CD4-positive, alpha-beta T cell treated with Interferon gamma for 1 hour (primary cell): ENCODE results near the gene TNFSF13B.
"Not testable (repeated sequence)": the region's sequence is repeated elsewhere in the genome, so short reads cannot be mapped to it uniquely, and the experiment has no call there.

ENCODE experiments used
- DNase-seq: peaks from one replicate; pipeline ENCODE4 v3.0.0-alpha.2; 2020

The TNFSF13B gene

GRCh38 chr13:108283110-108283509 is 13.6 kb downstream of the TNFSF13B start:
- no peak for DNase-seq

DNA sequence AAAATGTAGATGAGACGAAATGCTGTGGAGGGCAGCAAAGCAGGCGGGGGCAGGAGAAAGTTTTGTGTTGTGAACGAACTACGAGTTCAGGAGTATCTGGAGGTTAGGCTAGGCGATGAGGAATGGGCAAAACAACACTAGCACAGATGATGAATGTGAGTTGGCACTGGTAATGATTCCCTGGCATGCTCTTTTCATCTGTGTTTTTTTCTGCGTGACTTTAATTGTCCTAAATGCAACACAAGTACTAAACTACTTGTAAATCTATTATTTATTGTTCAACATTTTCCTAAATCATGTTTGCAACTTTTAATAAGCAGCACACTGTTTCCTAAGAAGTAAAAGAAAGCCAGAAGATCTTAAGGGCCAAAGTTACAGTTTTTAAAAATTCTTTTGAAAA is 19.2 kb downstream of the TNFSF13B start:
- no peak for DNase-seq

DNA sequence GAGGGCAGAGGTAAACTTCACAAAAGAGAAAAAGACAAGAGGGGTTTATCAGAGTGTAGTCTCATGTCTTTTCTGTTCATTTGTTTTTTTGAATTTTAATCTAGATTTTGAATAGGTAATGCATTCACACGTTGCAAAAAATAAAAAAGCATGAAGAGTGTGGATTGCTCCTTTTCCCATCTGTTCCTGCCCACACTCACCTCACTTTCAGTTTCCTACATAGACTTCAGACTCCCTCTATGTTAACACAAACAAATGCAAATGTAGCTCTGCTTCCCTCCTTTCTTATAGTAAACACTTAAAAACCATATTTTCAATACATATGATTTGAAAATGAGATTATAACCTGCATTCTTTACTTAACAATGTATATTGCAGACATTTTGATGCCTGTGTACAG is 20.3 kb downstream of the TNFSF13B start:
- no peak for DNase-seq

- no peak for DNase-seq
Measured at GRCh38 chr13:108297114-108297513, 27.6 kb downstream of the TNFSF13B start.

GRCh38 chr13:108302279-108302678 is 32.8 kb downstream of the TNFSF13B start:
- no peak for DNase-seq

DNA sequence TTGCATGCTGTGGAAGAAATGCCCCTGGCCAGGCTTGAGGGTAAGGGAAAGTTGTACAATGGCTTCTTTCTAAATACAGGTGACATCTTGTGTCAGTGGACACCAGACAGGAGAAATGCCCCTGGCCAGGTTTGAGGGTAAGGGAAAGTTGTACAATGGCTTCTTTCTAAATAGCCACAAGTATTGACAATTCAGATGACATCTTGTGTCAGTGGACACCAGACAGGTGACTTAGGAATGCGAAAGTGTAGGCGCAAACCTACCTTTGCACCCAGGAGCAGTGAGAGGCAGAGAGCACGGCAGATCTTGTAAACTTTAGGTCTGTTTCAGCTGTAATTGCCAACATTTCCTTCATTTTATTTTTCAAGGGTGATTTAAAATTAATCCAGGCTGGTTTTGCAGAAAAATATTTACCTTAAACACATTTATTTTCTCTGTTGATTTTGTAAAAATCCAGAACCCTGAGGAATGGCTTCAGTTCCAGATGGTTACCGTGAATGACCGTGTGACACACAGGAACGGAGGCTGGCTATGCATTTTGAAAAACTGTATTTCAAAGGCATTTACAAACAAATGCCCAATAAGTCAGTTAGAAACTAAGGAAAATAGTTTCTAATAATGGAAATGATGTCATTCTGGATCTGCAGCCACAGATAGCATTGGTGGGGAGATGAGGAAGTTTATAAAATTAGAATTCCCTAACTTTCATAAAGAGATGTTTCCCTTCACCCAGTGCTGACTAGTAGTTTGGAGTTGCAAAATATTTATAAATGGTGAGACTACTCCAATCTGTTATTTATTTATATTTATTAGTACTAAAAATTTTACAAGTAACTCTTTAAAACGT is 34.9 kb downstream of the TNFSF13B start:
- DNase-seq = no peak

- no peak for DNase-seq
Measured at GRCh38 chr13:108305655-108306054, 36.1 kb downstream of the TNFSF13B start.

DNA sequence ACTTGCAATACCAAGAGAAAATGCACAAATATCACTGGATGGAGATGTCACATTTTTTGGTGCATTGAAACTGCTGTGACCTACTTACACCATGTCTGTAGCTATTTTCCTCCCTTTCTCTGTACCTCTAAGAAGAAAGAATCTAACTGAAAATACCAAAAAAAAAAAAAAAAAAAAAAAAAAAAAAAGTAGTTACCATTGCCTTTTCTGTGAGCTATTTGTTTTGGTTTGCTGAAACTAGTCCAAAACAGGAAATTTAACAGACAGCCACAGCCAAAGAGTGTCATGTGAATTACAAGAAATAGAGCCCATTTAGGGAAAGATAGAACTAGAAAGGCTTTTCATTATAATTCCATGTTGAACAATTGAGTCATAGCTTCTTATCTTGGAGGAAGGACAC is 37.3 kb downstream of the TNFSF13B start:
- no peak for DNase-seq

DNA sequence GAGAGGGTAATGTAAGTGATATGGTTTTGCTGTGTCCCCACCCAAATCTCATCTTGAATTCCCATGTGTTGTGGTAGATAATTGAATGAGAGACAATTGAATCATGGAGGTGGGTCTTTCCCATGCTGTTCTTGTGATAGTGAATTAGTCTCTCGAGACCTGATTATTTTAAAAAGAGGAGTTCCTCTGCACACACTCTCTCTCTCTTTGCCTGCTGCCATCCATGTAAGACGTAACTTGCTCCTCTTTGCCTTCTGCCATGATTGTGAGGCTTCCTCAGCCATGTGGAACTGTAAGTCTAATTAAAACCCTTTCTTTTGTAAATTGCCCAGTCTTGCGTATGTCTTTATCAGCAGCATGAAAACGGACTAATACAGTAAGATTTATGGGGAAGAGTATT is 42.1 kb downstream of the TNFSF13B start:
- DNase-seq = not testable (repeated sequence)

DNA sequence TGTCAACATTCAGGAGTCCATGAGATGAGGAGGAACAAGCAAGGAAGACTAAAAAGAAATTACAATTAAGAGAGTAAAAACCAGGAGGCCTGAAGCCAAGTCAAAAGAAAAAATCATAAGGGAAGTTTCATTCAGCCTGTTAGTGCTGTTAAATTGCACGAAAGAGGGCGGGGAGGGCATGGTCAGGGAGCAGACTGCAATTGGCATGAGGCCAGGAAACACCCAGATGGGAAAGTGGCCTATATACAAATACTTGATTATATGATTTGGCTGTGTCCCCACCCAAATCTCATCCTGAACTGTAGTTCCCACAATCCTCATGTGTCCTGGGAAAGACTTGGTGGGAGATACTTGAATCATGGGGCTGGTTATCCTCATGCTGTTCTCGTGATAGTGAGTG is 43.9 kb downstream of the TNFSF13B start:
- no peak for DNase-seq

DNA sequence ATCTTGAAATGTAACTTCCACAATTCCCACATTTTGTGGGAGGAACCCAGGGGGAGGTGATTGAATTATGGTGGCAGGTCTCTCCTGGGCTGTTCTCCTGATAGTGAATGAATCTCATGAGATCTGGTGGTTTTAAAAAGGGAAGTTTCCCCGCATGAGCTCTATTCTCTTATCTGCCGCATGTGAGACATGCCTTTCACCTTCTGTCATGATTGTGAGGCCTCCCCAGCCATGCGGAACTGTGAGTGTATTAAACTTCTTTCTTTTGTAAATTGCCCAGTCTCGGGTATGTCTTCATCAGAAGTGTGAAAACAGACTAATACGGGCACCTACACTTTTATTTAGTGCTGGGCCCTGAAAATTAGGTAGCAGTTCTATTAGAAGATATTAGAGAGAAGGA is 45.8 kb downstream of the TNFSF13B start:
- no peak for DNase-seq

DNA sequence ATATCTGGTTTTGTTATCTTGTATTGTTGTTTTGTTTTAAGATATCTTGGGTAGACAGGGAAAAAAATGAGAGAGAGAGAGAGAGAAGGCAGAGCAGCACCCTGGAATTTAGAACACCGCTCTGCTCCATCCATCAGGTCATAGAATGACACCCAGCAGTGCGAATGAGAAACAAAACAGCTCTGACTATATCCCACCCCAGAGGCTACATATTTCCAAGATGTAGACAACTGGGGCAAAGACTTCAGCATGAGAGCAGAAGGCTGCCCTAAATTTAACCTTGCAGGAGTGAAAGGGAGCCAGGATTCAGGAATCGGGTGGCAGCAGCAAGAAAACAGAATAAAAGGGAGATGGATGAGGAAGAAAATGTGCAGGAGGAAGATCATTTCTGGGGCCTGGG is 46.5 kb downstream of the TNFSF13B start:
- no peak for DNase-seq

- no peak for DNase-seq
Measured at GRCh38 chr13:108316413-108316812, 46.9 kb downstream of the TNFSF13B start.

DNA sequence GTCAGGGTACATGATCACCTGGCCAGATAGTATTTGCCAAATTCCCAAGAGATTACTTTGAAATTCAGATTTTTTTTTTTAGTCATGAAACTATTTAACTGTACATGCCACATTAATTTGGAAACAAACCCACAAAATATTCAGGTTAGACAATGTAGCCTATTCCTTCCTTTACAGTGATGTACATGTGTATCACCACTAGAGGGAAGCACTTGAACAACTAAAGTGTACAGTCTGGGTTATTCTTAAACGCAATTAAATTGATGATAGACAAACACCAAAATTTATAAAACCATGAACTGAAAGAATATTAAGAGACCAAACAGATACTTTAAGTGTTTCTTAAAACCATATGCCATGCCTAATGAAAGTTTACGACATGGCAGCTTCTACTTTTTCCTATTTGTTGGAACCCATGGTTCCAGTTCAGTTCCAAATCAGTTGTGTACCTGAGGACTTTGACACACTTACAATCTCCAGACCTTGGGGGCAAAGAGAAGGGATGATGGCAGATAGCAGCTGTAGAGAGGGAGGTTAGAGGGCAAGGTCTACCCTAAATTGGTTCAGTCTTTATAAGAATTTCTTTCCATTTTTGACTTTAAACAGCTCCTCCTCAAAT is 52.8 kb downstream of the TNFSF13B start:
- DNase-seq = no peak

DNA sequence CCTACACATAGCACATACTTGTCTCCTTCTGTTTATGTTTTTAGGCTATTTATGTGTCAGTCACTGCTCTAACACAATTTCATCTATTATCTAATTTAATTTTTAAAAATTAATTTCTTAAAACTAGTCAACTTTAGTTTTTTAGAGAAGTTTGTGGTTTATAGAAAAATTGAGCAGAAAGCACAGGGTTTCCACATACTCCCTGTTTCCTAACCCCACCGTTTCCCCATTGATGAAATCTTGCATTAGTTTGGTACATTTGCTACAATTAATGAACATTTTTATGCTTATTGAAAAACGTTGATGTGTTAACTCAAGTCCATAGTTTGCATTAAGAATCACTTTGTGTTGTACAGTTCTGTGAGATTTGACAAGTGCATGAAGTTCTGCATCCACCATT is 53.5 kb downstream of the TNFSF13B start:
- DNase-seq = no peak

- DNase-seq = no peak
Measured at GRCh38 chr13:108325863-108326262, 56.3 kb downstream of the TNFSF13B start.

DNA sequence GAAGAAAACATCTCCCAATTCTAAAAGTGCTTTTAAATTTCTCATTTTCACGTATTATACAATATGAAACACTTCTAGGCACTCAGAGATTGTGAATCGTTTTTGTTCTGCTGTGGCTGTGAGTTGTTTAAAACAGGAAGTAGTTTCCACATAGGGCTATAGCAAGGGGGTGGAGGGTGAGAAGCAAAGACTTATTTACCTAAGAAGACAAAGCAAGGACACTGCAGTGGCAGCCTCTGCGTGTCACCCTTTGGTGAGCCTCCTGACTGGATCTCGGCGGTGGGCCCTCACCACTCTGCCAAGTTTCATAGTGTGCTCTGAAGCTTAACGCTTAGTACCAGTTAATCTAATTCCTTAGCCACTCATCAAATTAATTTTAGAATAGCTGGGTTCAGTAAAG is 56.8 kb downstream of the TNFSF13B start:
- DNase-seq = no peak

- DNase-seq = no peak
Measured at GRCh38 chr13:108328848-108329247, 59.3 kb downstream of the TNFSF13B start.

DNA sequence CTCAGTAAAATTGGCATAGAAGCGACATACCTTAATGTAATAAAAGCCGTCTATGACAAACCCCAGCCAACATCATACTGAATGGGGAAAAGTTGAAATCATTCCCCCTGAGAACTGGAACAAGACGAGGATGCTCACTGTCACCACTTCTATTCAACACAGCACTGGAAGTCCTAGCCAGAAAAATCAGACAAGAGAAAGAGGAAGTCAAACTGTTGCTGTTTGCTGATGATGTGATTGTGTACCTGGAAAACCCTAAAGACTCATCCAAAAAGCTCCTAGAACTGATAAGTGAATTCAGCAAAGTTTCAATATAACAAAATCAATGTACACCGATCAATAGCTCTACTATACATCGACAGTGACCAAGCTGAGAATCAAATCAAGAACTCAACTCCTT is 63.3 kb downstream of the TNFSF13B start:
- no peak for DNase-seq

GRCh38 chr13:108342369-108343289 is 73.1 kb downstream of the TNFSF13B start:
- DNase-seq = no peak

DNA sequence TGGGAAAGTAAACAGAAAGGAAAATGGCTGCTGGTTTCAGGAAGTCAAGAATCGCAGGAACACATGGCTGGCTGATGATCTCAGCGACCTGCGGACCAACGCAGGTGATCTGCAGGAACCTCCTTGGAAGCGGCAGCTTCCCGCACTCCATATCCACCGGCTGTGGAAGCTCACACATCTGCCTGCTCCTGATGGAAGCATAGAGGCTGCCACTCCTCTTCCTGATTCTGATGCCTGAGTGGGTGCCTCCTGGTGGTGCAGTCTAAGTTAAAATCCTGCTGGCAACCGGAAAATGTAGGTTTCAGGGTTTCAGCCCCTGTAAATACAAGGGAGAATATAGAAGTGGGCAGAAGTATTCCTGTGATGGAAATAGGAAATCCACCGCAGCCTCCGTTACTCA is 75.5 kb downstream of the TNFSF13B start:
- DNase-seq = no peak

DNA sequence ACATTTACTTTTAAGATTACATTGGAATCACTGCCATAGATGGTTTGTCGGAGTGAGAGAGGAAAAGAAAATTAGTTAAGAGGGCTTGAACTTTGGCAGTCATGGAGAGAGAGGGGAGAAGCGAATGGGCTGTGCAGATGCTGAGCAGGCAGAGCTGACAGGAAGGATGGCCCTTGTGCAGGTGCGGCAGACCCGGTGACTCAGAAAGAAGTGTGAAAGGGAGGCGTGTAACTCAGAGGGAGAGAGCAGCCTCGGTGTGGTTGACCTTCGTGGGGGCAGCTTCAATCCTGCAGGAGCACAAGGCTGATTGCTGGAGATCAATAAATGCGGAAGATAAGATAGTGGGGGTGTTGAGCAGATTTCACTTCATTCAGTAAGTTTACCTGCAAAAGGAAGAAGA is 76.9 kb downstream of the TNFSF13B start:
- DNase-seq = no peak

DNA sequence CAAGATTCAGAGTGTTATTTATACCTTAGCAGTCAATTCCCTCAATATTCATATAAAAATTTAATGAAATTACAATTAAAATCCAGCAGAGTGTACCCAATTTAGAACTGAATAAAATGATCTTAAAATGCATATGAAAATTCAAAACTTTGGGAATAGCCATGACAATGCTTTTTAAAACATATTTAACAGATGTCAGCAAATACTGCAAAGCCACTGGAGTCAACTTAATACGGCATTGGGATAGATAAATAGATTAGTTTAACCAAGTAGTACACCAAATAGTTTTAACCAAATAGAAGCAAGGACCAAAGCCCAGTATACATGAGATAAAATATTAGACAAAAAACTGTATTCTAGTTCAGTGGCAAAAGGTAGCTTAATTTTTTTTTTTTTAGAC is 79.8 kb downstream of the TNFSF13B start:
- no peak for DNase-seq

DNA sequence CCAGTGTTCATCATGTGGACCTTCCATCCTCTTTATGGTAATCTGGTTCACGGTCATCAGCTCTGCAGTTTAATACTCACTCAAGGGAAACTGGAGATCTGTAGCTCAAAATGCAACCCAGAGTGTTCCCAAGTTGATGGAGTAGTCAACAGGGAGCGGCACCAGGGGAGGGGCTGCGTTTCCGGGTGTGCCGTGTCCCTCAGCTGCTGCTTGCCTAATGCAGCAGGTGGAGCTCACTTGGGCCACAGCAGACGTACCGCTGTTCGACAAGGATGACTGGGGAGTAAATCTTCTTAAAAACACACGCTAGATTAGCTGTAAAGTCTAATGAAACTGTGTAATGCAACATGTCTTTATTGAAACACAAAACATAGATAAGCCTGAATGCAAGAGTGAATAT is 81.1 kb downstream of the TNFSF13B start:
- no peak for DNase-seq
